ENCODE results near the gene XRN1.

Gene XRN1

DNA sequence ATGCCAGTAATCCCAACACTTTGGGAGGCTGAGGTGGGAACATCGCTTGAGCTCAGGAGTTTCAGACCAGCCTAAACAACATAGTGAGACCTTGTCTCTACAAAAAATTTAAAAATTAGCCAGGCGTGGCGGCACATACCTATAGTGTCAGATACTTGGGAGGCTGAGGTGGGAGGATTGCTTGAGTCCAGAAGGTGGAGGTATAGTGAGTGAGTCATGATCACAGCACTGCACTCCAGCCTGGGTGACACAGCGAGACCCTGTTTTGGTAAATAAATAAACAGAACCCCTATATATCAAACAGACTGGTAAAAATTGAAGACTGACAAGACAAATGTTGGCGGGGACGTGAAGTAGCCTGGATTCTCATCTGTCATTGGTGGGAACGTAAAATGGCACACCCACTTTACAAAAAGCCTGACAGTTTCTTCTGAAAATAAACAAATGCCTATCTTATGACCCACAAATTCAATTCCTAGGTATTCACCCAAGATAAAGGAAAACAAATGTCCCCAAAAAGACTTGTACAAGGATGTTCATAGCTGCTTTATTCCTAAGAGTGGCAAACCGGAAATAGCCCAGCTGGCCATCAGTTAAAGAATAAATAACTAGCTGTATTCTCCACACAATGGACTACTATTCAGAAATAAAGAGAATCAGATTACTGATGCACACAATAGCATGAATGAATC is 175.5 kb downstream of the XRN1 start:
- no peak for DNase-seq (ENCODE audit: low spot score)

DNA sequence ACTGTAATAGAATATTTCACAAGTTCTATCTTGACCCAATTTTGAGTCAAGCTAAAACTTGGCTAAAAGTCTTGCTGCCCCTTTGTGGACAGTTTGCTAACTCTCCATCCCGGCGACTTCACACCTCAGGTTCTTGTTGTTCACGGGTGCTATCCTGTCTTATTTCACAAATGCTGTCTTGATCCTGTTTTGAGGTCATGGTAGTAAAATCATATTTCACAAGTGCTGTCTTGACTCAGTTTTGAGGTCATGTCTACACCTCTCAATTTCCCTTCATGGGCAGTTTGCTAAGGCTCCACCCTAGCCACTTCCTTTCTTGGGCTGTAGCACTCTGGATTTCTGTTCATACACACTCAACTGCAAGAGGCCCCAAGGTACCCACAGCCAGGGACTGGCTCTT is 177.4 kb downstream of the XRN1 start:
- no peak for DNase-seq (ENCODE audit: low spot score)

DNA sequence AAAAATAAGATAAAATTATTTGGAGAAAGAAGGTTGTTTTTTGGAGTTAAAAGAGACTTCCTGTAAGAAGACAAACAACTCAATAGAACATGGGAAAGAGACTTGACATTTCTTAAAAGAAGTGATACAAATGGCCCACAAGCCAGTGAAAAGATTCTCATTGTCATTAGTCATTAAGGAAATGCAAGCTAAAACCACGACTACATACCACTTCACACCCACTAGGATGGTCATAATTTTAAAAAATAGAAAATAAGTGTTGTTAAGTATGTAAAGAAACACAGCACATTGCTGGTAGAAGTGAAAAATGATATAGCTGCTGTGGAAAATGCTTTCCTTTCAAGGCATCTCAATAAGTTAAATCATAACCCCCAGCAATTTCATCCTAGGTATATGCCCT is 178.1 kb downstream of the XRN1 start:
- DNase-seq (ENCODE audit: low spot score): no peak

DNA sequence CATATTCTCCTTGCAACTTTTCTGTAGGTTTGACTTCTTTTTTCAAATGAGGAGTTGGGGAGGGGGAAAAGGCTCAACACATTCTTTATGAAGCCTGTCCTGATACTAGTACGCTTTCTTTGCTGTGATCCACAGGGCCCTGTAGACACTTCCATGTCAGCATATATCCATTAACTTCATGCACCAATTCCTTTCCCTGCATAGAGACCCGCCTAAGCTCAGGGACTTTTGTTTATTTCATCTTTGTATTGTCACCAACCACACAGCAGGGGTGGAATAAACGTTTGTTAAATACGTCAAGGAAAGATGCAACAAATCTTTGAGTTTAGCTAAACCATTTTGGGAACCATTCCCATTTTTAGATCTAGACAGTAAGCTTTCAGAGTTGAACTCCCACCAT is 179.4 kb downstream of the XRN1 start:
- DNase-seq (ENCODE audit: low spot score): no peak

DNA sequence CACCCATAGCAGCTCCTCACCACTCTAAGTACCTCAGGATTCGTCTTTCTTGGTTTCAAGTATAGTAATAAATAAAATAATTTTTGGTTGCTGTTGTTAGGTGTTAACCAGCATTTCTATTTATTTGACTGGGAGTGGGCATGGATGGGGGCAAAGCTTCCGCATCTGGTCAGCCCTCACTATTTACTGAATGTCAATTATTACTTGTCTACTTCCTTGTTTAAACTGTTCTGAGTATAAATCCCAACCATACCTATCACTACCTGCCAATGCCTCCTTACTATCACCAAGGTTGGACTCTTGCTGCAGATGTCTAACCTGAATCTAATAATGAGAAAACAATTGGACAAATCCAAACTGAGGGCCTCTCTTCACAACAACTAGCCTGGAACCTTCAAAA is 180.6 kb downstream of the XRN1 start:
- no peak for DNase-seq (ENCODE audit: low spot score)

DNA sequence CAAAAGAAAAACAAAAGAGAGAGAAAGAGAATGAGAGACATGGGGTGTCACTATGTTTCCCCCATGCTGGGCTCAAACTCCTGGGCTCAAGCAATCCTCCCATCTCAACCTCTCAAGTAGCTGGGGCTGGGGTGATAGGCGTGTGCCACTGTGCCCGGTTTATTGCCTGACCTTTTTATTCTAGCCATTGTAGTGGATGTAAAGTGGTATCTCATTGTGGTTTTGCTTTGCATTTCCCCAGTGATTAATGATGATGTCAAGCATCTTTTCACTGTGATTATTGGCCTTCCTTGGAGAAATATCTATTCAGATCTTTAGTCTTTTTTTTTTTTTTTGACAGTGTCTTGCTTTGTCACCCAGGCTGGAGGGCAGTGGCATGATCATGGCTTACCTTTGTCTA is 184.7 kb downstream of the XRN1 start:
- no peak for DNase-seq (ENCODE audit: low spot score)

DNA sequence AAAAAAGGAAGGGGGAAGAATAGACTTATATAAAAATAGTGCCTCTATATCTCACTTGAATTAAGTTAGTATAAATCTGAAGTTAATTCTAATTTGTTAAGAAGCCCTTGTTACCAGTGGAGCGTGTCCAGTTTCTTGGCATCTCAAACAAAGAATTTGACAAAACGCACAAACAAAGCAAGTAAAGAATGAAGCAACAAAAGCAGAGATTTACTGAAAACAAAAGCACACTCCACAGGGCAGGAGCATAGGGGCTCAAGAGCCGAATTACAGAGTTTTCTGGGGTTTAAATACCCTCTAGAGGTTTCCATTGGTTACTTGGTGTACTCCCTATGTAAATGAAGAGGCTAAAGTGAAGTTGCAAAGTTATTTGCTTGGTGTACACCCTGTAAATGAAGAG is 188.5 kb downstream of the XRN1 start:
- DNase-seq (ENCODE audit: low spot score): no peak

DNA sequence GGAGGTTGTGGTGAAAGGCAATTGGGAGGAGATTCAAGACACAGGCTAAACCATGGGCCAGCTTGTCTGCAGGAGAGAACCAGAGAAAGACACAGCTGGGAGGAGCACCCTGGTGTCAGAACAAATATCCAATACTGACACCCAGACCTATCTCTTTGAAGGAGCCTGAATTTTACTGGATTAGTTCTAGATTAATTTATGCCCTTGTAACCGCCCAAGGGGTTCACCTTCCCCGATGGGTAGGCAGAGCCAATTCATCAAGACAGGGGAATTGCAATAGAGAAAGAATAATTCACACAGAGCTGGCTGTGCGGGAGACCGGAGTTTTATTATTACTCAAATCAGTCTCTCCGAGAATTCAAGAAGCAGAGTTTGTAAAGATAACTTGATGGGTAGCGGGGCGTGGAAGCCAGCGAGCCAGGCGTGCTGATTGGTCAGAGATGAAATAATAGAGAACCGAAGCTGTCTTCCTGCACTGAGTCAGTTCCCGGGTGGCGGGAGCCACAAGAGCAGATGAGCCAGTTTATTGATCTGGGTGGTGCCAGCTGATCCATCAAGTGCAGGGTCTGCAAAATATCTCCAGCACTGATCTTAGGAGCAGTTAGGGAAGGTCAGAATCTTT is 191.0 kb downstream of the XRN1 start:
- DNase-seq (ENCODE audit: low spot score): no peak
